Measurements from ENCODE around the gene CELA2B.

GRCh38 chr1:15538771-15539170, 62.9 kb downstream of the CELA2B start:
- TF ChIP-seq CBX5 (IDR thresholded peaks at IDR 0.05; ENCODE audit: low read depth, low read length) (no peak), RXRA (IDR thresholded peaks at IDR 0.05; ENCODE audit: insufficient read depth, low read depth, low read length) (no peak), POLR2AphosphoS5 (IDR thresholded peaks at IDR 0.05; ENCODE audit: low read depth, low read length) (no peak), HDAC6 (IDR thresholded peaks at IDR 0.05; ENCODE audit: low read depth, low read length) (no peak), CTCF (IDR thresholded peaks at IDR 0.05; ENCODE audit: control extremely low read depth in 1 of 3, insufficient read depth in 1 of 3, low read depth in 1 of 3, low read length in 3 of 3) (no peak), BRCA1 (IDR thresholded peaks at IDR 0.05; ENCODE audit: low read depth, low read length) (no peak), YY1 (IDR thresholded peaks at IDR 0.05; ENCODE audit: low read depth, low read length) (no peak)

Measured in H1 (cell line).